Renal cortical epithelial cell (primary cell): ENCODE measurements around the gene TM4SF5. TPM values are rescaled to one million over a fixed set of nuclear protein-coding genes. Genes with fewer than 3 reads are reported as not detected.

Source experiments
- DNase-seq: peaks from one replicate; pipeline ENCODE4 v3.0.0-alpha.2; 2011; ENCODE audit warnings: low read depth
- total RNA-seq: library from RNA; depleted of rRNA; stranded (reverse); fragments of >200 nt; gene quantifications from 2 replicates; pipeline ENCODE4 v1.2.3, GENCODE V29; 2014

The TM4SF5 gene
- total RNA-seq, 1 donor from 2014 or later = not detected

DNA sequence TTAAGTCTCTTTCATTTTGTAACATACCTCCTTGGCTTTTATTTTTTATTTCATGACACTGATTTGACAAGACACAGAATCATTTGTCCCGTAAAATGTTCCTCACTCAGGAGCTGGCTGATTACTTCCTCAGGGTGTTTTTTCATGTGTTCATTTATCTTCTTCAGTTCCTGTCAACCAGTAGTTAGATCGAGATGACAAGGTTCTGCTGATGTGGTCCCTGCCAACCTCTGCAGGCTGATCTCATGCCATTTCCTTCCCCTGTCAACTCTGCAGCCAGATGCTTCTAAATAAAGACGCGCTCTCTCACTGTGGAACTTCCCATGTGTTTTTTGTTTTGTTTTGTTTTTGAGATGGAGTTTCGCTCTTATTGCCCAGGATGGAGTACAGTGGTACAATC lies 23.8 kb upstream of the TM4SF5 start:
- no peak for DNase-seq

DNA sequence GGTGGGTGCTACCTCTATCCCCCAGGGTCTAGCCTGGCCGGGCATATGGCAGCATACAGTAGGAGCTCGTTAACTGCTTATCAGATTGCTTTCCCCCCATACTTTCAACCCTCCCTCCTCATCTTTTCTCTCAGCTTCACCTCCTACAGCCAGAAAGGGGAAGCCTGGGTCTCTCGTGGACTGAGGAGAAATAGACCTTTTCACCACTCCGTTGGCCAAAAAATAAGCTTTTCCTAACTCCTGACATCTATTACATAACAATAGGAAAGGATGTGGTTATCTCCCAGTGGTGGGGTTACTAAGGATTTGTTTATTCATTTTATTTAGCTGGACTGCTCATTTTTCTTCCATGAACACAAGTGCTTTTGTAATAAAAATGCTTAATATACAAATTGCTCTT lies 23.0 kb upstream of the TM4SF5 start:
- no peak for DNase-seq

DNA sequence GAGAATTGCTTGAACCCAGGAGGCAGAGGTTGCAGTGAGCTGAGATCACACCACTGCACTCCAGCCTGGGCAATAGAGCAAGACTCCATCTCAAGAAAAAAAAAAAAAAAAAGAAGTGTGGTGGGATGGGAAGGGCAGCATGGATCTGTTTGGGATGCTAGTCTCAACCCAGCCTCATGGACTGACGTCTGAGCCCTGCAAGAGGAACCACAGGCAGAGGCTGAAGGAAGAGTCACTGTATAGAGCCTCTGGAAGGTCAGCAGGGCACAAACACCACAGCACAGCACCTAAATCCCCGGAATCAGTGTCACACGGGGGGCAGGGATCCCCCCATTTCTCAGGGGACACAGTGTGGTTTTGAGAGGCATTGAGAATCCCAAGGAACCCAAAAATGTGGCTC lies 21.1 kb upstream of the TM4SF5 start:
- DNase-seq = no peak

DNA sequence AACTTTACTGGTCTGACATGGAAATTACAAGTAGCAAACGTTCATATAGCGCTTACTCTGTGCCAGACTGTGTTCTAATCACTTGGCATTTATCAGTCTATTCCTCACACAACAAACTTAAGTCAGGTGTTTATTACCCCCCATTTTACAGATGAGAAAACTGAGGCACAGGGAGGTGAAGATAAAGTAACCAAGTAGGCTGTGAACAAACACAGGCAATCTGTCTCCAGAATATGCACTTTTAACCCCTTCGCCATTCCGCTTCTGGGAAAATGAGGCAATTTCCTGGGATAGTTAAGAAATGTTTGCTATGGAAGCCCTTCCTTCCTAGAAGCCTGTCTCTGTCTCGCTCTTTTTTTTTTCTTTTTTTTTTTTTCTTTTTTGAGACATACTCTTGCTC lies 19.8 kb upstream of the TM4SF5 start:
- no peak for DNase-seq

DNA sequence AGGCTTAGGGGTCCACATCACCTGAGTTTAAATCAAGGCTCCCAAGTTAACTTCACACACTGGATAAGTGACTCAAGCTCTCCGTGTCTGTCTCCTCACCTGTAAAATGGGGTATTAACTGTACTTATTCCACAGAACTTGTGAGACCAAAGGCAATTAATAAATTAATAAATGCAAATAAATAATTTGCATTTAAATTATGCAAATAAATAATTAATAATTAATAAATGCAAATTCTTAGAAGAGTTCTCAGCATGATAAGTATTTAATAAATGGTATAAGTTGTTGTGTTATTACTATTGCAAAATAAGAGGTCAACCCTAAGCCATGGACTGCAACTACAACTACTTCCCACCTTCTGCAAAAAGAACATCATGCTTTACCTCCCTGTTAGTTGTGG lies 18.3 kb upstream of the TM4SF5 start:
- DNase-seq = no peak

DNA sequence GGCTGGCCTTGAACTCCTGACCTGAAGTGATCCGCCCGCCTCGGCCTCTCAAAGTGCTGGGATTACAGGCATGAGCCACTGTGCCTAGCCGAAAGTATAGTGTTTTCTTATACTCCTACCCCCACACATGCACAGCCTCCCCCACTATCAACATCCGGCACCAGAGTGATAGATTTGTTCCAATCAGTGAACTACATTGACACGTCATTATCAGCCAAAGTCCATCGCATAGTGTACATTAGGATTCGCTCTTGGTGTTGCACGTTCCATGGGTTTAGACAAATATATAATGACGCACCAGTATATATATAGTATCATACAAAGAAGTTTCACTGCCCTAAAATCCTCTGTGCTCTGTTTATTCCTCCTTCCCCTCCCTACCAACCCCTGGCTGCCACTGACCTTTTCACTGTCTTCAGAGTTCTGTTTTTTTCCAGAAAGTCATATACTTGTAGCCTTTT lies 11.9 kb upstream of the TM4SF5 start:
- DNase-seq = no peak

DNA sequence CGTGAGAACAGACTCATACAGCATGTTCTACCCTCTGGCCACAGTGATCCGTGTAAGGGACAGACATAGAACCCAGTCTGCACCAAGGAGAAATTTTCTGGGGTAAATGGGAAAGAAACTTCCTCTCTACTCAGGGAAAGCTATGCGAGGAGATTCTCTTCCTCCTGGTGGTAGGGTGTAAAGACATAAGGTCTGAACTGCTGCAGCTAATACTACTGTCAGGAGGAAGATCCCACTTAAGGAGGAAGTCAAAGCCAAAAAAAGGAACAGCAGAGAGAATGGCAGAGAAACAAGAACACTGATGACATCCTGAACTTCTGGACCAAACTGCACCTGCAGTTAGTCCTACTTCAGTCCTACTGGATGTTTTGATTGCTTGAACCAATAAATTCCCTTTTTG lies 7.1 kb upstream of the TM4SF5 start:
- DNase-seq = no peak

DNA sequence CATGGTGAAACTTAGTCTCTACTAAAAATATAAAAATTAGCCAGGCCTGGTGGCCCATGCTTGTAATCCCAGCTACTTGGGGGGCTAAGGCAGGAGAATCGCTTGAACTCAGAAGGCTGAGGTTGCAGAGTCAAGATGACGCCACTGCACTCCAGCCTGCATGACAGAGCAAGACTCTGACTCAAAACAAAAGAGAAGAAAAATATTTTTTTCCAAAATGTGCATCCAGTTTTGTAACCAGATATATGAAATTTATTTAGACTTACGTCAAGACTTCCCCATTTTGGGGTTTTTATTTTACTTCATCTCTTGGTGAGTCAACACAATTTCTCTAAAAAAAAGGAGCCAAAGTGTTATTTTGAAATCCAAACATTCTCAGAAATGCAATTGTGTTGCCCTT lies 5.5 kb upstream of the TM4SF5 start:
- no peak for DNase-seq

DNA sequence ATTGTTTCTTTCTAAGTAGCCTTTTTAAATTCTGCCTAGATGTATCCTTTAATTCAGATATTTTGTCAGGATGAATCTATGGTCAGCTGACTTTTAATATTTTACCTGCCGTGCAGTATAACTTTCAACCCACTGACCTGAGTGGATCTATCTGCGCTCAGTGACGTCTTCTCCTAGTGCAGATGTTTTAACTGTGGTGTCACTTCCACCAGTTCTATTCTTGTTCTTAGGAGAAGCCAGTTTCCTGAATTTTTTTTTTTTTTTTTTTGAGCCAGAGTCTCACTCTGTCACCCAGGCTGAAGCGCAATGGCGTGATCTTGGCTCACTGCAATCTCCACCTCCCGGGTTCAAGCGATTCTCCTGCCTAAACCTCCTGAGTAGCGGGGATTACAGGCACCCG lies 5.0 kb upstream of the TM4SF5 start:
- DNase-seq = no peak

DNA sequence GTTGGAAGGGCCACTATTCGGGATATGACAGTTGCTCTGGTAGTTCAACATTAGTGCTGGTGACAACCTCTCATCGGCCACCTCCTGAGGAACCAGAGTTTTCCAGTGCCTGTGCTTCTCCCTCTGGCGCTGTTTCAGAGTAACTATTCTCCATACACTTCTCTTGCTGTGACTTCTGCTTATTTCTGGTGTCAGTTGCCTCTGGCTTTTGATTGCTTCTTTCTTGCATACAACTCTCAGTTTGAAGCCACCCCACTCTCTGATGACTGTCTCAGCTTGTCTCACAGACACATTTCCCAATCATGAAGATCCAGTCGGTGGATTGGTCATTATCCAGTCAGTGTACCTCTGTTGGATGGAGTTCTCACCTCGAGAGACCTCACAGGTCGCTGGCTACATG lies 3.4 kb upstream of the TM4SF5 start:
- DNase-seq = no peak

DNA sequence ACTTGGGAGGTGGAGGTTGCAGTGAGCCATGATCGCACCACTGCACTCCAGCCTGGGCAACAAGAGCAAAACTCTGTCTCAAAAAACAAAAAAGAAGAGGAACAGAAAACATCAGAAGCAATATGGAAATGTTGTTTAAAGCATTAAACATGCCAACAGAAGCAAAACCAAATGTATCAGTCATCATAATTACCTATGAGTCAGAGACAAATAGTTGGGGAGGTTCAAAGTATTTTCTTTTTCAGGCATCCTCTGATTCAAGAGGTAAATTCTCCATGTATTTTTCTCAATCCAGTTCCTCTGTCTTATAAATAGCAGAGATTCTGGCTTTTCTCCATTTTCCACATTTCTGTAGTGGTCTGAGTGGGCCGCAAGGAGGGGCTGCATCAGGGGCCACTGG lies 2.1 kb upstream of the TM4SF5 start:
- peak; percentile 22 for DNase-seq

DNA sequence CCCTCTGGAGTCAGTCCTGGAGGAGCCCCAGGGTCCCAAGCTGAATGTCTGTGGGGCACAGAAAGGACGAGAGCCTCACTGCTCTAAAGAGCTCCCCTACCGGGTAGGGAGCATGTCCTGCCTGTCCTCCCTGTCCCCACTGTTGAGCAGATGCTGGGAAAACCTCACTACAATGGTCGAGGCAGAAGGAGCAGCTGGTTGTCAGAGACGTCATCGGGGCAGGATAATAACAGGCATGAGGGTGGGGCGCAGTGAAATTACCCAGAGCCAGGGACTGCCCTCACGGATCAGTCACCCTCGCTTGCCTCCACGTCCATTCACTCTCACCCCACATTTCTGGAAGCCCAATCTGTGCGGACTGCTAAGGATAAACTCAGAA lies 538 bp downstream of the TM4SF5 start:
- no peak for DNase-seq

DNA sequence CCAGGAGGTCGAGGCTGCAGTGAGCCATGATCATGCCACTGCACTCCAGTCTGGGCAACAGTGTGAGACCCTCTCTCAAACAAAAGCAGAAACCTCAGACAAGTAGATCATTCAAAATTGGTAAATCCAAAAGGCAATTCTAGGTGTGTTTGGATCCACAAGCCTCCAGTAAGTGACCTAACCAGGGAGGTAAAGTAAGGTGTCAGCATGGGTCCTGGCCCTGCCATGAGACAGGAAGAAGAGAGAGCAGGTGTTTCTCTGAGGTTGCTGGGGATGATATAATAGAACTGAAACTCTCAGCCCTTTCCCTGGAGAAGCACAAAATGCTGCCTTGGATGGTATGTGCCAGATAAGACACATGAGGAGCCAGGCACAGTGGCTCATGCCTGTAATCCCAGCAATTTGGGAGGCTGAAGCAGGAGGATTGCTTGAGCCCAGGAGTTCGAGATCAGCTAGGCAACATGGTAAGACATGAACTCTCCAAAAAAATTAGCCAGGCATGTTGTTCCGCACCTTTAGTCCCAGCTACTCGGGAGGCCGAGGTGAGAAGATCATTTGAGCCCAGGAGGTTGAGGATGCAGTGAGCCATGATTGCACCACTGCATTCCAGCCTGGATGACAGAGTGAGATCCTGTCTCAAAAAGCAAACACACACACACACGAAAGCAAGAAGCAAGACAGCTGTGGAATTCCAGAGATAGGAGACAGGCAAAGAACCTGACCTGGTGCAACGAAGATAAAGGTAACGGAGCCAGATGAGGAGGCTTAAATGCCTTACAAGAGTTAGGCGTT lies 6.5 kb downstream of the TM4SF5 start:
- no peak for DNase-seq

DNA sequence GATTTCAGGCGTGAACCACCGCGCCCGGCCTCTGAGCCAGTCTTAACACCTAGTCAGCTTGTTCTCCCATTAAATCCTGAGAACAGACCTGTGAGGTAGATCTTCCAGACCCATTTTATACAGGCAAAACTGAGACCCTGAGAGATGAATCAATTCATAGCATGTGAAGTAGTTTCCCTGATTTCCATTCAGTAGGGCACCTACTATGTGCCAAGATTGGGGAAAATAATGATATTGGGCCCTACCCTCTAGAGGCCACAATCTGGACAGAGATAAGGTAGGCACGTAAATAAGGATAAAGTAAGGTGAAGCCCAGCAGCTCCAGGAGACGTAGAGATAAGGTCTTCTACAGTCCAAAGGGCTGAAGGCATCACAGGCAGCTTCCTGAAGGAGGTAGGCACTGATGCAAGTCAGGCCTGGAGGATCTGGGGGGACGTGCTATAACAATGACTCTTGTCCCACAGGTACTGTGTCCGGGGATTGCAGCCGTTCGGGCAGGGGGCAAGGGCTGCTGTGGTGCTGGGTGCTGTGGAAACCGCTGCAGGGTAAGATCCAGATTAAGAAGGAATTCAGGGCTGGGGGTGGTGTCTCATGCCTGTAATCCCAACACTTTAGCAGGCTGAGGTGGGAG lies 8.8 kb downstream of the TM4SF5 start:
- no peak for DNase-seq

DNA sequence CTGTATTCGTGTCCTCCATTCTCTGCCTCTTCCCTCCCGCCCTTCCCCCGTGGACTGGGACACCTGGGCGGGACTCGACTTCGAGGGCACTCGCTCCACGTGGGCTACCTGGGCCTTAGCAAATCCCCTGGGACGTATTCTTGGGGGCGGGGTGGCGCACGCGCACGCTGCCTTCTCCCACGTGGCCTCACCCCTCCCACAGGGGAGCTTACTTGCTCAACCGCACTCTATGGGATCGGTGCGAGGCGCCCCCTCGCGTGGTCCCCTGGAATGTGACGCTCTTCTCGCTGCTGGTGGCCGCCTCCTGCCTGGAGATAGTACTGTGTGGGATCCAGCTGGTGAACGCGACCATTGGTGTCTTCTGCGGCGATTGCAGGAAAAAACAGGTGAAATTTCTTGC lies 11.0 kb downstream of the TM4SF5 start:
- no peak for DNase-seq

DNA sequence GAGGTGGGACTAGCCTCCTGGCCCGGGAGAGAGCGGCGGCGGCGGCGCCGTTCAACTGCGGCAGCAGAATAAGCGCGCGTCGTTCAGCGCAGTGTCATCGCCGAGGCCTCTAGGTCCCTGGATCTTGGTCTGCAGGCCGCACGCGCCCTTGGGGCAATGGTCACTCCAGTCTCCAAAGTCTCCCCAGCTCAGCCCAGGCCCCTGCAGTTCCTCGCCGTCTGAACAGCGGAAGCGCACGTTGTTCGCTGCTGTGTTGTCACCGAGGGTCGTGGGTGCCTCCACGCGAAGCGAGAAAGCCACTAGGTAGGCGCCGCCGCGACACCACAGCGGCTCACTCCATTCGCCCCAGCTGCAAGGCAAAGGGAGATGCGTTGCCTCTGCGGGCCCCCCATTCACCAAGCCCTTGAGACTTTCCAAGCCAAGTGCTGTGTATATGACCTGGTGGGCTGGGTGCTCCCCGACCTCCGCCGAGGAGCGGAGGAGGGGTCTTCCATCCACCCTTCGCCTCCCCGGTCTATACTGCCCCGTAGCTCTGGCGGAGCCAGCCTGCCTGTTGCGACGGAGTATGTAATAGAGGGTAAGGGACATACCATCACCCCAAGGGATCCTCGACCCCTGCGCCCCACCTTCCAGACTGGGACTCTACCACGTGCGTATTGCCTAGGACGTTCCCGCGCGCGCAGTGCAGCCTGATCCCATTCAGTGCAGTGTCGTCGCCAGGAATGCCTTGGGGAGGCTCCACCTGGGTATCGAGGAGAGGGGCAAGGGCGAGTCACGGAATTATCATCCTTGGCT lies 13.8 kb downstream of the TM4SF5 start:
- DNase-seq = no peak

DNA sequence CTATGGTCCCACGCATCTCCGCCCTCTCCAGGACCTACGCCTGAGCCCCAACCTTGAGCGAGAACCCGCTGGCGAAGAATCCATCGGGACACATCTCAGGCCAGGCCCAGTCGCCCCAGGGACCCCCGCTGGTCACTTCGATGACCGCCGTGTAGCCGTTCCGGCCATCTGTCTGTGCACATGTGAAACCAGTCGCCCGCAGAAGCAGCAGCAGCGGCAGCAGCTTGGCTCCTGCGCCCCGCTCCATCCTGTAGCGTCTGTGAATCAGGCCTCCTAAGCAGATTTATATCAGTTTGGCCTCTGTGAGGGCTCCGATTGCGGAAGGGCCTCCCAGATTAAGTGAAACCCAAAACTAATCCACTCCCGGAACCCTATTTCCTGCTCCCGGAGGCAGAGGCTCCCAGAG lies 14.4 kb downstream of the TM4SF5 start, which contains the start of gene VMO1:
TSS of gene VMO1 (minus strand) at position 259 of the 406 bp plus-strand sequence. CDS start at position 247, 12 bp downstream.
- no peak for DNase-seq

DNA sequence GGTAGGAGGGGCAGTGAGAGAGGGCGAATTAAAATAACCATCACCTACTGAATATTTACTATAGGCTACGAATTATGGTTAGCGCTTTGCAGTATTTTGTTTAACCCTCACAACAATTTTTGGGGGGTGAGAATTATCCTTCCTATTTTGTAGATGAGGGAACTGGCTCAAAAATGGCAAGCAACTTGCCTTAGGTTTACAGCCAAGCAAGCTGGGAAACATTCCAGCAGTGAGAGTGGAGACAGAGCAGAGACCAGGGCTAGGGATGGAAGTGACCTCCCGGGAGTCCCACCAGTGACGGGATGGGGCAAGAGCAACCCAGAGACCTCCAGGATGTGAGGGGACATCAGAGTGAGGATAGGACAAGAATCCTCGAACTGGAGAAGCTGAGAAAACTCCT lies 14.8 kb downstream of the TM4SF5 start:
- no peak for DNase-seq

DNA sequence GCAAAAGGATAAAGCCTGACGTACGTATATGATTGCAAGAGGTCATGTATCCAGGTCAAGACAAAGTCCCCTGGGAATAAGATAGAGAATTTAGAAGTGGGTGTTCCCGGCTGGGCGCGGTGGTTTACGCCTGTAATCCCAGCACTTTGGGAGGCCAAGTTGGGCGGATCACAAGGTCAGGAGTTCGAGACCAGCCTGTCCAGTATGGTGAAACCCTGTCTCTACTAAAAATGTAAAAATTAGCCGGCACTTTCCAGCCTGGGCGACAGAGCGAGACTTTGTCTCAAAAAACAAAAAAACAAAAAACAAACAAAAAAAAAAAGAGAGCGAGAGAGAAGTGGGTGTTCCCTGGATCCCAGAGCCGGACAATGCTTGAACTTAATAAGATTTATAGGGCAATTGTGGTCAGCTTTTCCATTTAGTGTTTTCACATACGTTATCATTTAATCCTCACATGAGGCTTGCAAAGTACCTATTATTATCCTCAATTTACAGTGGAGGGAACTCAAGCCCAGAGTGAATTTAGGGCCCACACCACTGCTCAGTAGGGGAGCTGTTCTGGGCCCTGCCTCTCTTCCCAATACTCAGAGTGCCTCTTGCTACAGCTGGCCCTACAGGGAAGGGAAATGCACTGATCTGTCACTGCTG lies 16.6 kb downstream of the TM4SF5 start:
- no peak for DNase-seq

DNA sequence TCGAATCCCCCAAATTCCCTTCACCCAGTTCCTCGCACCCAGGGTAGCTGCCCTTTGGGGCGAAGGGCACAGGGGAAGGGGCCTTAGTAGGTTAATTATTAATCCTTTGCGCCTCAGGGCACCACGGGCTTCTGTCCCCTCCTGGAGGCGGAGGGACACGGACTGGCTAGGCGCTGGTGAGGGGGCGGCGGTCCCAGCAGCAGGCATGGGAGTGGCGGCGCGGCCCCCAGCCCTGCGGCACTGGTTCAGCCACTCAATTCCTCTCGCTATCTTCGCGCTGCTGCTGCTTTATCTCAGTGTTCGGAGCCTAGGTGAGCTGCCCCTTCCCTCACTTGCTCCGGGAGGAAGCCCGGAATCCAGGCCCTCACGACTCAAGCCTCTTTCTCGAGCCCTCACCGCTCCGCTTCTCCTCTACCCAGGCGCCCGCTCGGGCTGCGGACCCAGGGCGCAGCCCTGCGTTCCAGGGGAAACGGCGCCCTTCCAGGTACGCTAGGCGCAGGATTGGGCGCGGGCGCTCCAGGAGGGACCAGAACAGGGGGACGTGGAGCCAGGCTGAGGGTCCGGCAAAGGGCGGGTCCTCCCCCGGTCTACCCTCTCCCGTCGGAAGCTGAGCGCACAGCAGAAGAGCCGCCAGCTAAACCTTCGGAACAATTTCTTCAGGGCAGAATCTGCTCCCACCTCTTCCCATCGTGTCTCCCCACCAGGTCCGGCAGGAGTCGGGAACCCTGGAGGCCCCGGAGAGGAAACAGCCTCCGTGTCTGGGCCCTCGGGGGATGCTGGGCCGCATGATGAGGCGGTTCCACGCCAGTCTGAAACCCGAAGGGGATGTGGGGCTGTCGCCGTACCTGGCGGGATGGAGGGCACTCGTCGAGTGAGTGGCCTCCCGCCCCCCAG lies 17.4 kb downstream of the TM4SF5 start, which contains the start of gene GLTPD2:
TSS of gene GLTPD2 (plus strand) at position 158 of the 894 bp plus-strand sequence. CDS start at position 206, 48 bp downstream.
- DNase-seq = no peak

DNA sequence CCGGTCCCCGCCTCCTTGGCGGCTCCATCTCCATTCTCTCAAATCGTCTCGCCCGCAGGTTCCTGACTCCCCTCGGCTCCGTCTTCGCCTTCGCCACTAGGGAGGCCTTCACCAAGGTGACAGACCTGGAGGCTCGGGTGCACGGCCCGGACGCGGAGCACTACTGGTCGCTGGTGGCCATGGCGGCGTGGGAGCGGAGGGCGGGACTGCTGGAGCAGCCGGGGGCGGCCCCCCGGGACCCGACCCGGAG lies 17.9 kb downstream of the TM4SF5 start:
- DNase-seq = no peak
